ENCODE results near the gene ZDHHC20. TPM values are rescaled to one million over a fixed set of nuclear protein-coding genes. Genes with fewer than 3 reads are reported as not detected.

Gene ZDHHC20
- total and polyA plus RNA-seq, 2 of the 4 experiments (the other 2 are of a cell fraction): 16.1 to 72.4 TPM

DNA sequence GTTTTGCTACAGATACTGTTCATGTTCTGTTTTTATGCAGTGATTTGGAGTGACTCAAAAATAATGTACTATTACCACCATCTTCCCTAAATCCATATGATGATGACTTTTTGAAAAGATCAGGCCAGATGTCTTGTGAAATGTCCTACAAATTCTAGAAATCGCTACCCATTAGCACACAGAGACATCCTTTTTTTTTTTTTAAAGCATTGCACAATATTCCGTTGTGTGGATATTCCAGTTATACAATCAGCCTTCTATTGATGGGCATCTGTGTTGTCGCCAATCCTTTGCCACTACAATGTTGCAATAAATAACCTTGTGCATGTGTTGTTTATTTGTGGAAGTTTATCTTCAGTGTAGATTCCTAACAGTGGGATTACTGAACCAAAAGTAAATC, 24.5 kb downstream of the ZDHHC20 start:
- BruUV-seq (replicated peaks): no TSS peak
- no peak overlapping the region for H3K27ac ChIP-seq (ENCODE audit: insufficient read depth, low read length)

More for the DNA sequence above, 24.5 kb downstream of the ZDHHC20 start:
- Histone ChIP-seq H3K18ac (ENCODE audit: low read depth, low read length) (no peak overlapping the region), H3K9me3 (ENCODE audit: control insufficient read depth, insufficient read depth, low read length) (peaks cover 3% of the 10 kb centered on the region; the same call in 1 of the 2 replicates), H3K4me2 (ENCODE audit: low read depth, low read length) (no peak overlapping the region), H2AK5ac (ENCODE audit: low read depth, low read length) (no peak overlapping the region), H2BK120ac (ENCODE audit: low read depth, low read length) (no peak overlapping the region), H2AFZ (replicated peaks; ENCODE audit: low read length, poor library complexity) (no peak overlapping the region), H3K4me1 (ENCODE audit: control insufficient read depth, insufficient read depth, low read length) (0 out of 2 replicates have a peak, but pooled peaks cover 2% of the 10 kb centered on the region), H4K8ac (ENCODE audit: low read depth in 2 of 2, low read length in 2 of 2) (no peak overlapping the region), H3K9me1 (ENCODE audit: insufficient read depth, low read length) (no peaks in the 10 kb centered on the region), H3K79me1 (ENCODE audit: low read depth in 1 of 2, low read length in 2 of 2) (peaks cover 37 to 45% of the 10 kb centered on the region in 2 experiments), H2AK9ac (replicated peaks; ENCODE audit: low read depth, low read length, poor library complexity) (no peak overlapping the region), H2BK15ac (ENCODE audit: low read depth, low read length) (no peak overlapping the region), H3K23ac (ENCODE audit: low read depth, low read length) (no peak overlapping the region), H3K9ac (ENCODE audit: low read depth, low read length) (no peak overlapping the region), H4K5ac (ENCODE audit: low read depth, low read length) (no peak overlapping the region), H3K14ac (replicated peaks; ENCODE audit: low read depth, low read length) (no peak overlapping the region), H3K56ac (ENCODE audit: extremely low read depth, insufficient read depth, low read length) (no peak overlapping the region), H3K27me3 (ENCODE audit: control insufficient read depth, insufficient read depth, low read length) (no peaks in the 10 kb centered on the region), H2BK5ac (ENCODE audit: low read depth, low read length, poor library complexity, severe bottlenecking) (no peak overlapping the region), H4K91ac (ENCODE audit: insufficient read depth, low read depth, low read length) (no peak overlapping the region), H3K36me3 (ENCODE audit: control insufficient read depth, insufficient read depth, low read length) (no peaks in the 10 kb centered on the region), H3K4me3 (ENCODE audit: insufficient read depth, low read depth, low read length) (no peak overlapping the region), H2BK20ac (ENCODE audit: low read depth, low read length) (no peak overlapping the region), H4K20me1 (ENCODE audit: insufficient read depth, low read length) (no peaks in the 10 kb centered on the region), H3K4ac (ENCODE audit: low read depth, low read length) (no peak overlapping the region)
- DNase-seq (no peak), ATAC-seq (ENCODE audit: low read depth) (no peak)
- intact Hi-C loops (cut with micrococcal nuclease): no loop called here
- POLR2A ChIA-PET (ENCODE audit: unreplicated experiment): no interaction called here
- in situ Hi-C loops (cut with MboI; ENCODE audit: low sequenced_read_pairs): no loop called here
- dilution Hi-C loops (cut with HindIII; ENCODE audit: low sequenced_read_pairs, unreplicated experiment): no loop called here
- no CpG with 5 or more reads among the region's 3 CpGs for WGBS, 2 experiments (ENCODE audit: extremely low coverage in 2 of 2, insufficient read length in 1 of 2)
- CTCF ChIA-PET: no interaction called here
- TF ChIP-seq CEBPB (IDR thresholded peaks at IDR 0.05; ENCODE audit: low read depth, low read length): peak; percentile 73
- no peak for TF ChIP-seq NFE2L2 (IDR thresholded peaks at IDR 0.05; ENCODE audit: low read depth, low read length)
